ENCODE measurements around the gene SVOPL.

SVOPL gene

DNA sequence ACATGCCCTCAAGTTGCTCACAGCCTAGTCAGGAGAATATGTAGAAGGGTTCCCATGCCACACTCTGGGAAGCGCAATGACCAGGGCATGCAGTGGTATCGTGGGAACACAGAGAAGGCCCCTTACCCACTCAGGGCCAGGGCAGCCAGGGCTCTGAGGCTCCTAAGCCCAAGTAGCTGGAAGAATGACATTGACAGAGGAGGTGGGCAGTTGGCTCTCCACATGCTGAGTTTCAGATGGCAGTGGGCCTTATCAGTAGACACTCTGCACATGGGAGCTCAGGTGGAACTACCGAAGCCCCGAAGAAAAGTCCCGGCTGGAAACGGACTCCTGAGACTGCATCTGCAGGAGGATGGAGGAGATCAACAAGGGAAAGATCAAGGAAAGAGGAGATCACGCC lies 15.7 kb upstream of the SVOPL start:
- TF ChIP-seq EGR1 (IDR thresholded peaks at IDR 0.05) (no peak), ZBTB7A (IDR thresholded peaks at IDR 0.05; ENCODE audit: low read depth) (no peak), YY1 (IDR thresholded peaks at IDR 0.05; ENCODE audit: low read depth) (no peak), TAF1 (IDR thresholded peaks at IDR 0.05; ENCODE audit: low read depth) (no peak), RAD21 (IDR thresholded peaks at IDR 0.05; ENCODE audit: low read depth) (no peak), TEAD4 (IDR thresholded peaks at IDR 0.05) (no peak), NFIC (IDR thresholded peaks at IDR 0.05) (no peak), EP300 (IDR thresholded peaks at IDR 0.05; ENCODE audit: borderline replicate concordance) (no peak), TCF12 (IDR thresholded peaks at IDR 0.05; ENCODE audit: low read depth) (no peak), FOXM1 (IDR thresholded peaks at IDR 0.05; ENCODE audit: borderline replicate concordance, low read depth) (no peak), CEBPB (IDR thresholded peaks at IDR 0.05) (no peak), CREB1 (IDR thresholded peaks at IDR 0.05; ENCODE audit: low read depth) (no peak)
- TF ChIP-seq, protein P1, sequence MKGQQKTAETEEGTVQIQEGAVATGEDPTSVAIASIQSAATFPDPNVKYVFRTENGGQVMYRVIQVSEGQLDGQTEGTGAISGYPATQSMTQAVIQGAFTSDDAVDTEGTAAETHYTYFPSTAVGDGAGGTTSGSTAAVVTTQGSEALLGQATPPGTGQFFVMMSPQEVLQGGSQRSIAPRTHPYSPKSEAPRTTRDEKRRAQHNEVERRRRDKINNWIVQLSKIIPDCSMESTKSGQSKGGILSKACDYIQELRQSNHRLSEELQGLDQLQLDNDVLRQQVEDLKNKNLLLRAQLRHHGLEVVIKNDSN (IDR thresholded peaks at IDR 0.05), result no peak
- TF ChIP-seq, protein P2, sequence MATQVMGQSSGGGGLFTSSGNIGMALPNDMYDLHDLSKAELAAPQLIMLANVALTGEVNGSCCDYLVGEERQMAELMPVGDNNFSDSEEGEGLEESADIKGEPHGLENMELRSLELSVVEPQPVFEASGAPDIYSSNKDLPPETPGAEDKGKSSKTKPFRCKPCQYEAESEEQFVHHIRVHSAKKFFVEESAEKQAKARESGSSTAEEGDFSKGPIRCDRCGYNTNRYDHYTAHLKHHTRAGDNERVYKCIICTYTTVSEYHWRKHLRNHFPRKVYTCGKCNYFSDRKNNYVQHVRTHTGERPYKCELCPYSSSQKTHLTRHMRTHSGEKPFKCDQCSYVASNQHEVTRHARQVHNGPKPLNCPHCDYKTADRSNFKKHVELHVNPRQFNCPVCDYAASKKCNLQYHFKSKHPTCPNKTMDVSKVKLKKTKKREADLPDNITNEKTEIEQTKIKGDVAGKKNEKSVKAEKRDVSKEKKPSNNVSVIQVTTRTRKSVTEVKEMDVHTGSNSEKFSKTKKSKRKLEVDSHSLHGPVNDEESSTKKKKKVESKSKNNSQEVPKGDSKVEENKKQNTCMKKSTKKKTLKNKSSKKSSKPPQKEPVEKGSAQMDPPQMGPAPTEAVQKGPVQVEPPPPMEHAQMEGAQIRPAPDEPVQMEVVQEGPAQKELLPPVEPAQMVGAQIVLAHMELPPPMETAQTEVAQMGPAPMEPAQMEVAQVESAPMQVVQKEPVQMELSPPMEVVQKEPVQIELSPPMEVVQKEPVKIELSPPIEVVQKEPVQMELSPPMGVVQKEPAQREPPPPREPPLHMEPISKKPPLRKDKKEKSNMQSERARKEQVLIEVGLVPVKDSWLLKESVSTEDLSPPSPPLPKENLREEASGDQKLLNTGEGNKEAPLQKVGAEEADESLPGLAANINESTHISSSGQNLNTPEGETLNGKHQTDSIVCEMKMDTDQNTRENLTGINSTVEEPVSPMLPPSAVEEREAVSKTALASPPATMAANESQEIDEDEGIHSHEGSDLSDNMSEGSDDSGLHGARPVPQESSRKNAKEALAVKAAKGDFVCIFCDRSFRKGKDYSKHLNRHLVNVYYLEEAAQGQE (IDR thresholded peaks at IDR 0.05; ENCODE audit: low read depth), result no peak
- TF ChIP-seq, protein P3, sequence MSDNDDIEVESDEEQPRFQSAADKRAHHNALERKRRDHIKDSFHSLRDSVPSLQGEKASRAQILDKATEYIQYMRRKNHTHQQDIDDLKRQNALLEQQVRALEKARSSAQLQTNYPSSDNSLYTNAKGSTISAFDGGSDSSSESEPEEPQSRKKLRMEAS (IDR thresholded peaks at IDR 0.05), result no peak

DNA sequence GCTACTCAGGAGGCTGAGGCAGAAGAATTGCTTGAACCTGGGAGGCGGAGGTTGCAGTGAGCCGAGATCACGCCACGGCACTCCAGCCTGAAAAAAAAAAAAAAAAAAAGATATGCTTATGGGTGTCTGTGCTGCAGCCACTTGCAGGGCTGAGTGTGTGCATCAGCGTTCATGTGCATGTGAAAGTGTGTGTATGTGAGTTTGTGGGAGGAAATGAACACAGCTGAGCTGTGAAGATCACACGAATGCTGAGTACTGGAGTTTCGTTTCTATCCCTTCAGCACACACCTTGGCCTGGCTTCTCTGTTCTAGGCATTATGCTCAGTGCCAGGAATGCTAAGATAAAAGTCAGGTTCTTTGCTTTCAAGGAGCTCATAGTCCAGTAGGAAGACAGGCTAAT lies 12.0 kb upstream of the SVOPL start:
- TF ChIP-seq CREB1 (IDR thresholded peaks at IDR 0.05; ENCODE audit: low read depth), result no peak
- TF ChIP-seq, protein P3 (IDR thresholded peaks at IDR 0.05), result no peak
- TF ChIP-seq ZBTB7A (IDR thresholded peaks at IDR 0.05; ENCODE audit: low read depth), result no peak
- TF ChIP-seq CEBPB (IDR thresholded peaks at IDR 0.05), result no peak
- TF ChIP-seq, protein P1 (IDR thresholded peaks at IDR 0.05), result no peak
- no peak for TF ChIP-seq TEAD4 (IDR thresholded peaks at IDR 0.05)
- no peak for TF ChIP-seq EP300 (IDR thresholded peaks at IDR 0.05; ENCODE audit: borderline replicate concordance)
- no peak for TF ChIP-seq EGR1 (IDR thresholded peaks at IDR 0.05)
- no peak for TF ChIP-seq FOXM1 (IDR thresholded peaks at IDR 0.05; ENCODE audit: borderline replicate concordance, low read depth)

DNA sequence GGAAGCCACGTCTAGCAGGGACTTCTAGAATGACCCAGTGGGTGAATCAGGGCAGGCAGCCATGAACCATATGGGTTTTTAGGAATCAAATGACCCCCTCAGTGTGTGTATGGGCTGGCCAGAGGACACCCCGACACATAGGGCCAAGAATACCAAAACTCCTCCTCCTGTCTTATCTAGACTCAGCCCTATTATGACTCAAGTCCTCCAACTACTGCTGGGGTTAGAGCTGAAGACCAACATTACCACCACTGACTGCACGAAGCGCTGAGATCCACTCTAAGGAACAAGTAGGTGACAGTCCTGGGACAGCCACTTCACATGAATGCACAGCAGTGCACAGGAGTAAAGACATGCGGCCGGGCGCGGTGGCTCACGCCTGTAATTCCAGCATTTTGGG lies 11.5 kb upstream of the SVOPL start:
- TF ChIP-seq, protein P1 (IDR thresholded peaks at IDR 0.05), result no peak
- TF ChIP-seq, protein P2 (IDR thresholded peaks at IDR 0.05; ENCODE audit: low read depth), result no peak
- TF ChIP-seq TCF12 (IDR thresholded peaks at IDR 0.05; ENCODE audit: low read depth), result no peak

DNA sequence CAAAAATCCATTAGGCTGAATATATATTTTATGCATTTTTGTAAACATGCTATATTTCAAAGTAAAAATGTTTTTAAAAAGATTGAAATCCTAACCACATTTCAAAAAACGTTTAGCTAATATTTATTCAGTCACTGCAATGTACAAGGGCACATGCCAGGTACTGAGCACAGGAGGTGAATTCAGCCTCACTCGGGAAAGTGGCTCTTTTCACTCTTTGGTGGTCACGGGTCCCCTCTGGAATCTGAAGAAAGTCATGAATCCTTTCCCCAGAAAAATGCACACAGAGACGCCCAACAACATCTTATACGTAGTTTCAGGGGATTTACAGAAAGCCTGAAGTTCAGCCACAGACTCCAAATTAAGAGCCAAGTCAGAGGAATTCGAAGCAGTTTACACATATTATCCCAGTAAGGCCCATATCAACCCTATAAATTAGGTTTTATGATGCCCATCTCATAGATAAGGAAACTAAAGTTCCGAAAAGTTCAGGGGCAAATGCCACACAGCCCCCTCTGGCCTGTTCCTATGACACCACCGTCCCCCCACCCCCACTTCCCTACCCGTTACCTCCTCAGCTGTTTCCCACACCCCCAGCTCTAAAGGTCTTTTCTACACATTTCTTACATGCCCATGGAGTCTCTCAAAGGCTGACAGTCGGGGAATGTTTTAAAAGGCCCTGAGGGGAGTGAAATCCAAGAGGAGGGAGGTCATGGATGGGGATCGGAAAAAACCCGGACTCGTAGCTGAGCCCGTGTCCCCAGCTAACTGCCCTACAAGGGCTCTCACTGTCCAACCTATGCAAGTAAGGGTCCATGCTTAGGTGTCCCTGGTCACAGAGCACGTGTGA lies 9.6 kb upstream of the SVOPL start:
- TF ChIP-seq EGR1 (IDR thresholded peaks at IDR 0.05) (no peak), TCF12 (IDR thresholded peaks at IDR 0.05; ENCODE audit: low read depth) (no peak), CEBPB (IDR thresholded peaks at IDR 0.05) (no peak), EP300 (IDR thresholded peaks at IDR 0.05; ENCODE audit: borderline replicate concordance) (no peak), TEAD4 (IDR thresholded peaks at IDR 0.05) (no peak), TAF1 (IDR thresholded peaks at IDR 0.05; ENCODE audit: low read depth) (no peak), RAD21 (IDR thresholded peaks at IDR 0.05; ENCODE audit: low read depth) (no peak), CREB1 (IDR thresholded peaks at IDR 0.05; ENCODE audit: low read depth) (no peak), FOXM1 (IDR thresholded peaks at IDR 0.05; ENCODE audit: borderline replicate concordance, low read depth) (no peak), ZBTB7A (IDR thresholded peaks at IDR 0.05; ENCODE audit: low read depth) (no peak), NFIC (IDR thresholded peaks at IDR 0.05) (no peak), YY1 (IDR thresholded peaks at IDR 0.05; ENCODE audit: low read depth) (no peak)
- TF ChIP-seq, protein P1 (IDR thresholded peaks at IDR 0.05), result no peak
- TF ChIP-seq, protein P2 (IDR thresholded peaks at IDR 0.05; ENCODE audit: low read depth), result no peak
- TF ChIP-seq, protein P3 (IDR thresholded peaks at IDR 0.05), result no peak
